NT2/D1 (cell line): ENCODE results near the gene MPL.

ENCODE experiments used
- DNase-seq: peaks from one replicate; pipeline ENCODE4 v3.0.0-alpha.2; 2011; ENCODE audit warnings: low read depth, low spot score
- H3K27me3 ChIP-seq: 2 replicates; pipeline ENCODE4 v1.6.0; 2011; ENCODE audit warnings: mild to moderate bottlenecking; ENCODE audit not compliant: insufficient read length, insufficient read depth
- H3K36me3 ChIP-seq: 2 replicates; pipeline ENCODE4 v1.6.1; 2011; ENCODE audit warnings: mild to moderate bottlenecking, low read length, mixed read lengths; ENCODE audit not compliant: insufficient read depth, insufficient read length
- H3K4me1 ChIP-seq: 2 replicates; pipeline ENCODE4 v1.5.1; 2011; ENCODE audit not compliant: insufficient read depth, insufficient read length
- H3K4me3 ChIP-seq: 2 replicates; pipeline ENCODE4 v1.5.1; 2011; ENCODE audit warnings: low read depth; ENCODE audit not compliant: insufficient read length
- H3K9ac ChIP-seq: 2 replicates; pipeline ENCODE4 v1.6.0; 2011; ENCODE audit warnings: low read depth; ENCODE audit not compliant: insufficient read length
- H3K9me3 ChIP-seq: 2 replicates; pipeline ENCODE4 v1.5.1; 2011; ENCODE audit warnings: mild to moderate bottlenecking, low read length; ENCODE audit not compliant: insufficient read depth
- SUZ12 ChIP-seq: IDR thresholded peaks from 2 replicates; pipeline ENCODE4 v1.6.1; 2011; ENCODE audit not compliant: insufficient read length, insufficient read depth; ENCODE audit errors: extremely low read depth
- YY1 ChIP-seq: IDR thresholded peaks from 2 replicates; pipeline ENCODE4 v1.6.1; 2011; ENCODE audit not compliant: insufficient read length, insufficient read depth
- ZNF274 ChIP-seq: IDR thresholded peaks from 2 replicates; pipeline ENCODE4 v1.6.1; 2011; ENCODE audit warnings: mild to moderate bottlenecking, low read depth, low read length

Gene MPL

DNA sequence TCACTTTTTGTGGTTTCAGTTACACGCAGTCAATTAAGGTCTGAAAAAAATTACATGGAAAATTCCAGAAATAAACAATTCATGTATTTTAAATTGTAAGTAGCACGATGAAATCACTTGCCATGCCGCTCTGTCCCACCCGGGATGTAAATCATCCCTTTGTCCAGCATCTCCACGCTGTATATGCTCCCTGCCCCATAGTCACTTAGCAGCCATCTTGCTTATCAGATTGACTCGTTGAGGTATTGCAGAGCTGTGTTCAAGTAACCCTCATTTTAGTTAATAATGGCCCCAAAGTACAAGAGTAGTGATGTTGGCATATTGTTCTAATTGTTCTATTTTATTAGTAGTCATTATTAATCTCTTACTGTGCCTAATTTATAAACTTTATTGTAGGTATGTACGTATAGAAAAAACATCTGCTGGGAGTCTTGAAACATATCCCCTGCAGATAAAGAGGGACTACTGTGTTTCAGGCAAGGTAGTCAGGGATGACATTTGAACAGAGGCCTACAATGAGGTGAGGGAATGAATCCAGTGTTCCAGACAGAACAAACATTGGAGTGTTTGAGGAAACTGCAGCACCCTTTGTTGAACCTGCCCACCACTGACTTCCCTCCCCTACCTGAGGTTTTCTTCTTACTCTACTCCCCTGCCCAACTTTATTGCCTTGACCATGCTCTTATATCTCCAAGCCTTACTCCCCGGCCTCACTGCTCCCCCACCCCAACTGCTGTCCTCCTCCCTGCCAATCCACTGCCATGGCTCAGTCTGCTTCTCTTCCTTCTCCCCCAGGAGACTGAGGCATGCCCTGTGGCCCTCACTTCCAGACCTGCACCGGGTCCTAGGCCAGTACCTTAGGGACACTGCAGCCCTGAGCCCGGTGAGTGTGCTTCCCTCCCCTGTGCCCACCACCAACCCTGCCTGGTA lies 14.1 kb downstream of the MPL start:
- peaks cover 7% of the 10 kb centered on the region for H3K4me1 ChIP-seq
- H3K4me3 ChIP-seq: no peak overlapping the region
- no peak for DNase-seq
- peaks cover 10% of the 10 kb centered on the region for H3K36me3 ChIP-seq
- no peak overlapping the region for H3K9ac ChIP-seq
- no peaks in the 10 kb centered on the region for H3K9me3 ChIP-seq
- H3K27me3 ChIP-seq: peaks cover 16% of the 10 kb centered on the region
- TF ChIP-seq ZNF274 (no peak), SUZ12 (no peak), YY1 (no peak)

GRCh38 chr1:43352351-43352705 lies 14.7 kb downstream of the MPL start:
- Histone ChIP-seq H3K36me3 (peaks cover 16% of the 10 kb centered on the region), H3K27me3 (peaks cover 11% of the 10 kb centered on the region), H3K9me3 (no peaks in the 10 kb centered on the region), H3K4me1 (peaks cover 6% of the 10 kb centered on the region), H3K9ac (peak overlapping the region; percentile 8), H3K4me3 (no peak overlapping the region)
- DNase-seq: no peak
- TF ChIP-seq SUZ12: no peak
- no peak for TF ChIP-seq ZNF274
- TF ChIP-seq YY1: no peak

- Histone ChIP-seq H3K27me3 (peaks cover 5% of the 10 kb centered on the region), H3K9me3 (no peaks in the 10 kb centered on the region), H3K9ac (no peak overlapping the region), H3K36me3 (peaks cover 16% of the 10 kb centered on the region), H3K4me1 (peaks cover 6% of the 10 kb centered on the region), H3K4me3 (no peak overlapping the region)
- TF ChIP-seq YY1 (no peak), SUZ12 (no peak), ZNF274 (no peak)
- no peak for DNase-seq
Observed at GRCh38 chr1:43352881-43353280, 15.3 kb downstream of the MPL start.

DNA sequence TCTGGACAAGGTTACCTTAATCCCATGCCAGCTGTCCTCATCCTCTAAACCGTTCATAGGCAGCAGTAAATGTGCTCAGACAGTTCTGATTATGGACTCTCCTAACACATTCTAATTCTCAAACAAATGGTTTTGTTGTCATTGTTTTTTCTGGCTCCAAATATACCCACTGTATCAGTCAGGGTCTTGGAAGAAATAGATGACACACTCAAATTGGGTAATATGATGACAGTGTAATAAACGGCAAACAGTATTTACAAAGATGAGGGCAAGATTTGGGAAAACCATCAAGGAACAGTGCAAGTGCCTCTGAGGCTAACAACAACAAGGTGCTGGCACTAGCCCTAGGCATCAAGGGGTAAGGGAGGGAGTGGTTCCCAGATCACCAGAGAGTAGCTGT lies 16.9 kb downstream of the MPL start:
- no peaks in the 10 kb centered on the region for H3K9me3 ChIP-seq
- H3K27me3 ChIP-seq: no peaks in the 10 kb centered on the region
- peaks cover 3% of the 10 kb centered on the region for H3K4me1 ChIP-seq
- TF ChIP-seq YY1: no peak
- TF ChIP-seq SUZ12: no peak
- no peak for TF ChIP-seq ZNF274
- no peak overlapping the region for H3K9ac ChIP-seq
- no peak overlapping the region for H3K4me3 ChIP-seq
- no peak for DNase-seq
- peaks cover 20% of the 10 kb centered on the region for H3K36me3 ChIP-seq

DNA sequence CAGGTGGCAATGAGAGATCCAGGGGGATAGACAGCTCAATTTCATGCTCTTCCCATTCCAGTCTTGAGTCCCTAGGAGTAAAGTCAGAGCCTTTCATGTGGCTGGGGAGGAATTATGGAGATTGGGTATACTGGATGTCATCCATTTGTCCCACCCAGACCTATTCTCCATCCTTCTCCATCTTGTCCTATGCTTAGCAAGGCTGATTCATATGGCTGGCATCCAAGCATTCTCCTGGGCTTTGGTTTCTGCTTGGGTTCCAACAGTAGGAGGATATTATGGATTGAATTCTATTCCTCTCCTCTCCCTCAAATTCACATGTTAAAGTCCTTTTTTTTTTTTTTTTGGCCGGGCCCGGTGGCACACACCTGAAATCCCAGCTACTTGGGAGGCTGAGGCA lies 17.3 kb downstream of the MPL start:
- H3K9ac ChIP-seq: no peak overlapping the region
- no peak overlapping the region for H3K4me3 ChIP-seq
- peaks cover 5% of the 10 kb centered on the region for H3K4me1 ChIP-seq
- no peak for DNase-seq
- no peaks in the 10 kb centered on the region for H3K9me3 ChIP-seq
- peaks cover 25% of the 10 kb centered on the region for H3K36me3 ChIP-seq
- no peak for TF ChIP-seq SUZ12
- TF ChIP-seq ZNF274: no peak
- TF ChIP-seq YY1: no peak
- H3K27me3 ChIP-seq: no peaks in the 10 kb centered on the region

GRCh38 chr1:43357251-43357650 lies 19.6 kb downstream of the MPL start:
- H3K36me3 ChIP-seq: peaks cover 48% of the 10 kb centered on the region
- H3K4me1 ChIP-seq: peaks cover 15% of the 10 kb centered on the region
- no peak overlapping the region for H3K9ac ChIP-seq
- no peak for DNase-seq
- no peaks in the 10 kb centered on the region for H3K27me3 ChIP-seq
- TF ChIP-seq YY1: no peak
- no peak for TF ChIP-seq ZNF274
- TF ChIP-seq SUZ12: no peak
- H3K4me3 ChIP-seq: no peak overlapping the region
- H3K9me3 ChIP-seq: no peaks in the 10 kb centered on the region

- TF ChIP-seq ZNF274: no peak
- no peak for TF ChIP-seq YY1
- no peak for TF ChIP-seq SUZ12
- Histone ChIP-seq H3K4me1 (peaks cover 15% of the 10 kb centered on the region), H3K36me3 (peaks cover 57% of the 10 kb centered on the region), H3K27me3 (no peaks in the 10 kb centered on the region), H3K4me3 (peak overlapping the region; percentile 78), H3K9me3 (no peaks in the 10 kb centered on the region), H3K9ac (peak overlapping the region; percentile 93)
- peak; percentile 68 for DNase-seq
Observed at GRCh38 chr1:43358121-43358745, 20.6 kb downstream of the MPL start.
